ENCODE measurements around the gene TSPAN6.

TSPAN6 gene

DNA sequence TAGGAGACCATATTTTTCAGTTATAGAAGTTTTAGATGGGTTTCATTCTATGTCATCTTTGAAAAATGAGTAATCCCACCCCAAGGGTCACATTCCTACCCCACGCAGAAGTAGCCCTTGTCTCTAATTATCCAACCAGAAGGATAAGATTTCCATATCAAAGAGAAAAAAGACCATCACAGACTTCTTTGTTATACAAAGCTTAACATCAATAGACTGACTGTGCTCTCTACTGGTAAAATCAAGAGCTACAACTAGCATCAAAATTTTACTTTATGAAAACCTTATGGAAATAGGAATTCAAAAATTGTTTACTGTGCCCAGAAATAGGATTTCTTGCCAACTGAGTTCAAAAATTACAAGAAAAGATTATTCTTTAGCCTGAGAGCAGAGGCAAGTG lies 27.0 kb downstream of the TSPAN6 start:
- no peak overlapping the region for H3K4me3 ChIP-seq (ENCODE audit: low read length)
- TF ChIP-seq, protein P1, sequence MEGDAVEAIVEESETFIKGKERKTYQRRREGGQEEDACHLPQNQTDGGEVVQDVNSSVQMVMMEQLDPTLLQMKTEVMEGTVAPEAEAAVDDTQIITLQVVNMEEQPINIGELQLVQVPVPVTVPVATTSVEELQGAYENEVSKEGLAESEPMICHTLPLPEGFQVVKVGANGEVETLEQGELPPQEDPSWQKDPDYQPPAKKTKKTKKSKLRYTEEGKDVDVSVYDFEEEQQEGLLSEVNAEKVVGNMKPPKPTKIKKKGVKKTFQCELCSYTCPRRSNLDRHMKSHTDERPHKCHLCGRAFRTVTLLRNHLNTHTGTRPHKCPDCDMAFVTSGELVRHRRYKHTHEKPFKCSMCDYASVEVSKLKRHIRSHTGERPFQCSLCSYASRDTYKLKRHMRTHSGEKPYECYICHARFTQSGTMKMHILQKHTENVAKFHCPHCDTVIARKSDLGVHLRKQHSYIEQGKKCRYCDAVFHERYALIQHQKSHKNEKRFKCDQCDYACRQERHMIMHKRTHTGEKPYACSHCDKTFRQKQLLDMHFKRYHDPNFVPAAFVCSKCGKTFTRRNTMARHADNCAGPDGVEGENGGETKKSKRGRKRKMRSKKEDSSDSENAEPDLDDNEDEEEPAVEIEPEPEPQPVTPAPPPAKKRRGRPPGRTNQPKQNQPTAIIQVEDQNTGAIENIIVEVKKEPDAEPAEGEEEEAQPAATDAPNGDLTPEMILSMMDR (IDR thresholded peaks at IDR 0.05; ENCODE audit: insufficient read depth, low read depth, low read length, missing control alignments) = no peak
- no peak for DNase-seq (ENCODE audit: low read depth)

DNA sequence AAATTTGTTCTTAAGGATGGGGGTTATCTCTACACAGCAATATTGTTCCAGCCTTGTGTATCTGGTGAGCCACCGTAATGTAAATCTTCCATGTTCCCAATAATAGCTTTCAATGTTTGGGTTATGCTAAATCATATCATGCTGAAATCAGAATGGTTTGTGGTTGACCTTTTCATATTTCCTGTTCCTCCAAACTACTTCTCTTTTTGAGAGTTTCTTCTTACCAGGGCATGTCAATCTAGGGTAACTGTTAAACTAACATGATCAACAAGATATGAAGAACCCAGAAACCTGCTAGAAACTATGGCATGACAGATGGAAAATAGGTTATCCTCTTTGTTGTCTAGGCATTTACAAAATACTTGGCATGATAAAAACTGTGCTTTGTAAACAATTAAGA lies 29.9 kb downstream of the TSPAN6 start:
- DNase-seq (ENCODE audit: low read depth) = no peak
- TF ChIP-seq, protein P1 (IDR thresholded peaks at IDR 0.05; ENCODE audit: insufficient read depth, low read depth, low read length, missing control alignments) = no peak
- no peak overlapping the region for H3K4me3 ChIP-seq (ENCODE audit: low read length)

DNA sequence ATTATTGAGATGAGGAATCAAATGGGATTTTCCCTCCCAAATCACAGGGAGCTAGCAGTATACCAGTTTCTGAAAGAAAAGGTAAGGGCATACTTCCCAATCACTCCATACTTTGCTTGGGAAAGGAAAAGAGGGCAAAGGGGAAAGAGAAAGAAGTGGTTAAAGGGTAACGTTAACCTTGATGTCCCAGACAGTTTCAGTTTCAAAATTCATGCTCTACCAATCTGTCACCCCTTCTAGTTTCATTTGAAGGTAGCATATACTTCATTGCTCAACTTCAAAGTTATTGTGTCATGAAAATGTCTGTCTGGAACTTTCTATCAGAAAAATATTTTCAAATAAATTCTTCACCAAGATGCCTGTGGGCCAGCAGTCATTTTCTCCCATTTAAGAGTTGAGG lies 35.8 kb downstream of the TSPAN6 start:
- TF ChIP-seq, protein P1 (IDR thresholded peaks at IDR 0.05; ENCODE audit: insufficient read depth, low read depth, low read length, missing control alignments) = no peak
- no peak for DNase-seq (ENCODE audit: low read depth)
- H3K4me3 ChIP-seq (ENCODE audit: low read length) = no peak overlapping the region

DNA sequence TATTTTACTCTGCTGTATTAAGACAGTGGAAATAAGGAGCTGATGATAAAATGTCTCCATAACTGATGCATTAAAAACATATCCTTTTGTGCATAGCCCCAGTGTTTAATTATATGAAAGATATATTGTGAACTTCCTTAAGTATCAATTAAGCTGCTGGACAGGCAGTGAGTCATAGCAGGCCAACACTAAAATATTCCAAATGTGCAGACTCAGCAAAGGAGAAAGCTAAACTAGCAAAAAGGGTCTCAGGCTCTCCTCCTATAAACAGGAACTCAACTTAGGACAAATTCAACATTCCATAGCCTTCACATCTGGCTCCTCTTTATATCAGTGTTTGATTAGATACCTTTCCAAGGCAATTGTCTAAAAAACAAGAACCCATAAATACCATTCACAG lies 36.3 kb downstream of the TSPAN6 start:
- no peak for DNase-seq (ENCODE audit: low read depth)
- H3K4me3 ChIP-seq (ENCODE audit: low read length) = no peak overlapping the region
- TF ChIP-seq, protein P1 (IDR thresholded peaks at IDR 0.05; ENCODE audit: insufficient read depth, low read depth, low read length, missing control alignments) = no peak

DNA sequence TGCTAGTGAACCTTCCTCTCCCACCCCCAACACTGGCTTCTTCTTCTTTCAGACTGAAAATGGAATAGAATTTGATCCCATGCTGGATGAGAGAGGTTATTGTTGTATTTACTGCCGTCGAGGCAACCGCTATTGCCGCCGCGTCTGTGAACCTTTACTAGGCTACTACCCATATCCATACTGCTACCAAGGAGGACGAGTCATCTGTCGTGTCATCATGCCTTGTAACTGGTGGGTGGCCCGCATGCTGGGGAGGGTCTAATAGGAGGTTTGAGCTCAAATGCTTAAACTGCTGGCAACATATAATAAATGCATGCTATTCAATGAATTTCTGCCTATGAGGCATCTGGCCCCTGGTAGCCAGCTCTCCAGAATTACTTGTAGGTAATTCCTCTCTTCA lies 37.1 kb downstream of the TSPAN6 start:
- no peak overlapping the region for H3K4me3 ChIP-seq (ENCODE audit: low read length)
- TF ChIP-seq, protein P1 (IDR thresholded peaks at IDR 0.05; ENCODE audit: insufficient read depth, low read depth, low read length, missing control alignments) = no peak
- no peak for DNase-seq (ENCODE audit: low read depth)

DNA sequence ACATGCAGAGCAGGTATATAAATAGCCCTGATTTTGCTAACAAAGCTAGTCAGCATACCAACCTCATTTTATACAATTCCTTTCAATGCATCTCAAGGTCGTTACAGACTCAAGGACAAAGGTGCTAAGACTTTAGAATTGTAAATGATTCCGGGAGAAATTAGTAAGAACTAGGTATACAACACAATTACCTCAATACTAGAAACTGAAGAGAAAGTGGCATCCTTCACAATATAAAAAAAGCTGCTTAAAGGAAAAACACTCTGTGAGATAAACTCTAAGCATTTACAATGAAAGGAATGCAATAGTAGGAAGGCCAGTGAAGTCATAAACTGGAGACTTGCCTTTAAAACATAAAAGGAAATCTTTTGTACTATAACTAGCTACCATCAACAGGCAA lies 40.0 kb downstream of the TSPAN6 start:
- TF ChIP-seq, protein P1 (IDR thresholded peaks at IDR 0.05; ENCODE audit: insufficient read depth, low read depth, low read length, missing control alignments) = no peak
- H3K4me3 ChIP-seq (ENCODE audit: low read length) = no peak overlapping the region
- DNase-seq (ENCODE audit: low read depth) = no peak

DNA sequence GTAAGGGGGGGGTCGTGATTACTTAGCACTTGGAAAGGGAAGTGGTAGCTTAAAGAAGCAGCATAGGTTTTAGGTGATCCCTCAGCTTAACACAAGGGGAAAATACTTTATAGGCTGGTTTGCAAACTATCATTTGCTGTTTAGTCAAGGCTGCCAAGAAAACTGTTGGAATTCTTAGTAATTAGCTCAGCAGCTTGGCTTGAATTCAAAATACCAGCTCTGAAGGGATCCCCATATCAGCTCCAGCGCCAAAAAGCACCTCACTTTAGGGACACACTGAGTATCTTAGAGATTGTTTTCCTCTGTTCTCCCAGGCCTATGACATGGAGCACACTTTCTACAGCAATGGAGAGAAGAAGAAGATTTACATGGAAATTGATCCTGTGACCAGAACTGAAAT lies 43.0 kb downstream of the TSPAN6 start:
- no peak for DNase-seq (ENCODE audit: low read depth)
- no peak overlapping the region for H3K4me3 ChIP-seq (ENCODE audit: low read length)
- TF ChIP-seq, protein P1 (IDR thresholded peaks at IDR 0.05; ENCODE audit: insufficient read depth, low read depth, low read length, missing control alignments) = no peak
